ENCODE results near the gene PTPRU.
"Not testable (repeated sequence)": the region's sequence is repeated elsewhere in the genome, so short reads cannot be mapped to it uniquely, and the experiment has no call there.

The PTPRU gene

DNA sequence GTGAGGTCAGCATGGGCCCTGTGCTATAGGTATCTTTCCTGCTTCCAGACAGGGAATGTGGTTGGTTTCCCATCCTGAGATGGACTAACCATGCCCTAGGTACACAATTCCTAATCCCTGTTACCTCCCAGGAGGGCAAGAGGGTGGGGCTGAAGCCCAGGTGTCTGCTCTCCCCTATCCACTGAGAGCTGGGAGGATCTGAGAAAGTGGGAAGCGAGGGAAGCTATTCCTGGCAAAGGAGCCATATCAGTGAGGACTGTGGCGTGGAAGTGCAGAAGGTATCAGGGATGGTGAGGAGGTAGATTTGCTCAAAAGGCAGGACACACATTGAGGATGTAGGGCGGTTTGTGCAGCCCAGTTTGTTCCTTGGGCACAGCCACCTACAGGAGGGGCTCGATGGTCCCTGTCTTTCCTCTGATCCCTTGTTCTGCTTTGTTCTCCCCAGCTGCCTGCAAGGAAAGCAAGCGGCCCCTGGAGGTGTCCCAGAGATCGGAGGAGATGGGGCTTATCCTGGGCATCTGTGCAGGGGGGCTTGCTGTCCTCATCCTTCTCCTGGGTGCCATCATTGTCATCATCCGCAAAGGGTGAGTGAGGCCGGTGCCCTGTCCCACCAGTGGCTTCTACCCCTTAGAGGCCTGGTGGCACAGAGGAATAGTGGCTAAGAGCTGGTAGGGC, 48.1 kb downstream of the PTPRU start:
- no peak overlapping the region for H3K27ac ChIP-seq
- no peak for DNase-seq (ENCODE audit: low read depth, low spot score)

DNA sequence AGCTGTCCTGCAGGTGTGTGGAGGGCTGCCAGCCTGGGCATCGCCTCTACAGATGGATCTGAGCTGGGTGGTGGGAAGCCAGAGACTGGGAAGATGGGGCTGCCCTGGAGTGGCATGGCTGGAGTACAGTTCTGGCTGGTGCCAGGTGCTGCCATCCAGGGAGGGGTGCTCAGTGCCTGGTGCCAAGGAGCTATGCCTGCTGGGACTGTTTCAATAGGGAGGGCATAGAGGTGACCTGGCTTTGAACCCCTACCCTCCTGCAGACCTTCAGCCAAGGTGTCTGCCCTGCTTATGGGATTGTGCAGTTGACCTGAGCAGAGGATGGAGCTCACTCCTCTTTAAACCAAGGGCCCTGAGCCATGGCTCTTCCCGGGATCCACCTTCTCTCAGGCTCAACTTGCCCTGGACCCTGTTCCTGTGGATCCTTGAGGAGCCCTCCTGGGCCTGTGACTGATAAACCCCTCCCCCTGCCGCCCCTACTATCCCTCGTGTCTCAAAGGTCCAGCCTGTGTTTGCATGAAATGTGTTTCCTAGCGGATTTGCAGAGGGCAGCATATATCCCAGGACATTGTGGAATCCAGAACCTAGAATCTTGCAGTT, 48.7 kb downstream of the PTPRU start:
- DNase-seq (ENCODE audit: low read depth, low spot score), result no peak

GRCh38 chr1:29285771-29286170, 49.4 kb downstream of the PTPRU start:
- H3K27ac ChIP-seq, result no peak overlapping the region
- DNase-seq (ENCODE audit: low read depth, low spot score), result no peak

More for the DNA sequence above, 48.7 kb downstream of the PTPRU start:
- no peak overlapping the region for H3K27ac ChIP-seq

DNA sequence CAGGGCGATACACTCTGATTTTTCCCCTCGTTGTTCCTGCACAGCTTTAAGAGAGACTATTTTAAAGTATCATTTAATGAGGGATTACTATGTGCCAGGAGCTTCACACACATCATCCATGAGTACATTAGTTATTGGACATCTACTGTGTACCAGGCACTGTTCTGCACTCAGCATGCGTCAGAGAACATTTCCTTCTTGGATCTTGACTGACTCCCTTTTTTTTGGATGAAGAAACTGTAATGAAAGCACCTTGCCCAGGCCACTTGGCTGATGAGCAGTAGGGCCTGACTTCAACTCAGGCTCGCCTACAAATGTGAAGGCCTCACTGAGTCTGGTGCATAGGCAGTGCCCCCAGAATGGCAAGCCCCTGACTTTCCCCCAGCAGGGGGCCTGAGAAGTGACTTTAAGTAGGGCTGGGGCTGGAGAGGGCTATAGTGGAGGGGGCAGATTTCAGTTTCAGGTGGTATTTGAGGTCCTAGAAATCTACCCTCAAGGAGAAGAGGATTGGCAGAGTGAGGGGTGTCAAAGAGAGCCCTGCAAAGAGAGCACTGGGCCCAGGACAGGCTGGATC, 50.0 kb downstream of the PTPRU start:
- no peak overlapping the region for H3K27ac ChIP-seq
- DNase-seq (ENCODE audit: low read depth, low spot score), result no peak

GRCh38 chr1:29289493-29289892, 53.2 kb downstream of the PTPRU start:
- no peak overlapping the region for H3K27ac ChIP-seq
- DNase-seq (ENCODE audit: low read depth, low spot score), result no peak

GRCh38 chr1:29290414-29290985, 54.2 kb downstream of the PTPRU start:
- no peak overlapping the region for H3K27ac ChIP-seq
- no peak for DNase-seq (ENCODE audit: low read depth, low spot score)

DNA sequence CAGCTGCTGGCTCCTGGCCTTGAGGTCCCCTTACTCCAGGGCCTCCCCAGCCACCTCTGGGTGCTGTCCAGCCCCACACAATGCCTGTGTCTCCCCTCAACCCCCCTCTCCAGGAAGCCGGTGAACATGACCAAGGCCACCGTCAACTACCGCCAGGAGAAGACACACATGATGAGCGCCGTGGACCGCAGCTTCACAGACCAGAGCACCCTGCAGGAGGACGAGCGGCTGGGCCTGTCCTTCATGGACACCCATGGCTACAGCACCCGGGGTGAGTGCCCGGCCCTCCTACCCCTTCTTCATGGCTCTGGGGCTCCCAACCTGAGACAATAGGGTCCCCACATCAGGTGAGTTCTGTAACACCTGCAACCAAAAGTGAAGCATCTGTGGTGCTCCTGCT, 55.4 kb downstream of the PTPRU start:
- no peak overlapping the region for H3K27ac ChIP-seq
- DNase-seq (ENCODE audit: low read depth, low spot score), result no peak

DNA sequence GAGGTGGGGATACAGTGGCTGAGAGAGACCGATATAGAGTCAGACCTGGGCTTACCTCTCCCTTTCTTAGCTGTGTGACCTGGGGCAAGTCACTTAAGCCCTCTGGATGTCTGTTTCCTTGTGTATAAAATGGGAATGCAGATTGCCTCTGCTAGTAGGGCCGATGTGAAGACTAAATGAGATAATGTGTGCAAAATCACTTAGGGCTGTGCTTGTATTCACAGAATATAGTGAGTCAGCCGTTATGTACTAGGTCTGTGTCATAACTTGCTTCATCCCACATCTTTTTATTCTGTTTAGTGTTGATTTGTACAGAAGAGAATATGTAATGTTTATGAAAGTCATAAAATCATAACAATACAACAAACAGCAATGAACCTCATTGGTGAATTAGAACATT, 56.0 kb downstream of the PTPRU start:
- no peak overlapping the region for H3K27ac ChIP-seq
- DNase-seq (ENCODE audit: low read depth, low spot score), result no peak

DNA sequence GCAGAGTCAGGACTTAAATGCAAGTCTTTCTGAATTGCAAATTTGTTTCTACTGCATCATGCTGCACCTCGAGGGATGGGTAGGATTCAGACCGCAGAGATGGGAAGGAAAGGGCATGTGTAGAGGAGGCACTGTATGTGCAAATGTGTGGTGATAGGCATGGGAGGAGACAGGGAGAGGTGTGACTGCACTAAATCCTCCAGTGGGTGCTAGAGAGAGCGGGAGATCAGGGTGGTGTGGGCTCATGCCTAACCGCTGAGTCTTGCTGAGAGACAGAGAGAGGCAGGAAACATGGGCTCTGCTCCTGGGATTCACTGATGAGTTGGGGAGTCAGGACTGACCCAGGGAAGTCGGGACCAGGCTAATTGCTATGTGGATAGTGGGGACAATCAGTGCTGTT, 61.1 kb downstream of the PTPRU start:
- no peak for DNase-seq (ENCODE audit: low read depth, low spot score)
- no peak overlapping the region for H3K27ac ChIP-seq

DNA sequence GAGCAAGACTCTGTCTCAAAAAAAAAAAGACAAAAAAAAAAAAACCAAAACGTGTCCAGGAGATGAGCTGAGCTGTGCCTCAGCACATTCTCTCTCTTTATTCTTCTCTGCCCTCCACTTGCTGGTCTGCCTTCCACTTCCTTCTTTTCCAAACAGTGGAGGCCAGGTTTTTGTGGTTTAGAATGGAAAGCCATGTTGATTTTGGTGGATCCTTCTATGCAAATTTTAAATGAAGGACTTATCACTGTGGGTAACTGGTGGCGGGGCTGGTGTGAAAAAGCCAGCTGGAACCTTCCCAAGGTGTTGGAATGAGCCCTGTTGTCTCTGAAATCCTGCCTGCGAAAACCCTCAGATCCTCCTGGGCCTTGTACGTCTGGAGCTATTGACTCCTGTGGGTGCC, 61.9 kb downstream of the PTPRU start:
- DNase-seq (ENCODE audit: low read depth, low spot score), result no peak
- no peak overlapping the region for H3K27ac ChIP-seq

GRCh38 chr1:29299446-29299845, 63.1 kb downstream of the PTPRU start:
- no peak for DNase-seq (ENCODE audit: low read depth, low spot score)

GRCh38 chr1:29301732-29302131, 65.4 kb downstream of the PTPRU start:
- DNase-seq (ENCODE audit: low read depth, low spot score), result not testable (repeated sequence)

More at GRCh38 chr1:29299446-29299845, 63.1 kb downstream of the PTPRU start:
- no peak overlapping the region for H3K27ac ChIP-seq

DNA sequence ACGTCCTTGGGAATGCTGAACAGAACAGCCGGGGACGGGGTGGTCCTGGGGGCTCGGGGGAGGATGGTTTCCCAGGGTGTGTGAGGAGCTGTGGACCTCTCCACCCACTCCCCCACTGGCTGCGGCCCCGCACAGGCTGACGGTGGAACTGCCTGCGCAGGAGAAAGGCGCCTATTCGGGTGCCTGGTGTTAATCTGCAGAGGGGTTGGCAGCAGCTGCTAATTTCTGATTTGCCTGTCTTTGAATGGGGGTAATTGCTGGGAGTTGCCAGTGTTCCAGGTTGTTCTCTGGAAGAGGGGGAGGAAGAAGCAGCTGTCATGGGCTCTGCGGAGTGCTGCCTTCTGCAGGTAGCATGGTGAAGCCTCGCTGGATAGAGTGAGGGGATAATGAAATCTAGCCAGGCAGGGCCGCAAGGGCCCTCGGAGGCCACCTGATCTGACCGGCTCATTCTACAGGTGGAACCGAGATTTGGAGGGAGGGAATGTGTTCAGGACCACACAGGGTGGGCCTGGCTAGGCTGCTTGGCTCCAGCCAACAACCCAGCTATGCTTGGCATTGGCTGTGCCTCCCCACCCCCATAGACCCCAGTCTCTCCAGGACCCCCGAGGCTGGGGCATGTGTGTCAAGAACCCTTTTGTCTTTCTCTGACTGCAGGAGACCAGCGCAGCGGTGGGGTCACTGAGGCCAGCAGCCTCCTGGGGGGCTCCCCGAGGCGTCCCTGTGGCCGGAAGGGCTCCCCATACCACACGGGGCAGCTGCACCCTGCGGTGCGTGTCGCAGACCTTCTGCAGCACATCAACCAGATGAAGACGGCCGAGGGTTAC, 67.1 kb downstream of the PTPRU start:
- no peak for DNase-seq (ENCODE audit: low read depth, low spot score)

More at GRCh38 chr1:29301732-29302131, 65.4 kb downstream of the PTPRU start:
- not testable (repeated sequence) for H3K27ac ChIP-seq

DNA sequence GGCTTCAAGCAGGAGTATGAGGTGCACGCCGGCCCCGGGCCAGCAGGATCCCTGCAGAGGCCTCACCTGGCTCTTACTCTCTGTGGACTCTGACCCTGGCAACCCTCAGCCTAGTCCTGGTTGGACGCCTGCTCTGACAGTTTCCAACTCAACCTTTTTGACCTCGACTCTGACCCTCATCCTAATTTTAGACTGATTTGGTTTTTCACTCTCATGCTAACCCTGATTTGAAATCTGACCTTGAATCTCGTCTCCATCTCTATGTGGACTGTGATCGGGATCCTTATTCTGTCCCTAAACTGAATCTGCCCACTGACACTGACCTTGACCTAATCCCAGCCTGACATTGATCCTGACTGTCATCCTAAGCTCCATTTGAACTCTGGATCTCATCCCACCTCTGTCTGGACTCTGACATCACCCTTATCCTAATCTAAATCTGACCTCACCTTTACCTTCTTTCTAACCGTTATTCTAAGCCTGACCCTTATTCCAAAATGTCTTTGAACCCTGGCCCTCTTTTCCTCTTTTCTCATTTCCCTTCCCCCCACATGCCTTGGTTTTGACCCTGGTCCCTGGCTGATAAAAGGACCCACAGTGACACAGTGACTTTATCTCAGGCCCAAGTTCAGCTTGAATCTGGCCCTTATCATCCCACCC, 67.8 kb downstream of the PTPRU start:
- no peak for DNase-seq (ENCODE audit: low read depth, low spot score)
- H3K27ac ChIP-seq, result no peak overlapping the region

More for the DNA sequence above, 67.1 kb downstream of the PTPRU start:
- no peak overlapping the region for H3K27ac ChIP-seq

- no peak overlapping the region for H3K27ac ChIP-seq
- DNase-seq (ENCODE audit: low read depth, low spot score), result no peak
Measured at GRCh38 chr1:29305943-29306342, 69.6 kb downstream of the PTPRU start.

- no peak overlapping the region for H3K27ac ChIP-seq
- DNase-seq (ENCODE audit: low read depth, low spot score), result no peak
Measured at GRCh38 chr1:29306471-29307140, 70.3 kb downstream of the PTPRU start.

DNA sequence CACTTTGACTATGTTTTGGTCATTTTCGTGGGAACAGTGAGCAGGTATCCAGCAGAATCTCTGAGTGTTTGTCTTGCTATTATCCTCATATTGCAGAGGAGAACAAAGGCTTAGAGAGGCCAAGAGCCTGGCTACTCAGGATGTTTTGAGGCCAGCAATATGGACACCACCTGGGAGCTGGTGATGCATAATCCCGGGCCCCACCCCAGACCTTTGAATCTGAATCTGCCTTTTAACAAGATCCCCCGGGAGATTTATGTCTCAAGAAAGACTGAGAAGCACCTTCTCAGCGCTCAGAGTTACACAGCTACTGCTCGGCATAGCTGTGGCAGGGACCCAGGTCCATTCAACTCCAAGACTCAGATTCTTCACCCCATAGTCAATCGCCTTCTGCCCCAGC, 72.8 kb downstream of the PTPRU start:
- no peak for DNase-seq (ENCODE audit: low read depth, low spot score)

DNA sequence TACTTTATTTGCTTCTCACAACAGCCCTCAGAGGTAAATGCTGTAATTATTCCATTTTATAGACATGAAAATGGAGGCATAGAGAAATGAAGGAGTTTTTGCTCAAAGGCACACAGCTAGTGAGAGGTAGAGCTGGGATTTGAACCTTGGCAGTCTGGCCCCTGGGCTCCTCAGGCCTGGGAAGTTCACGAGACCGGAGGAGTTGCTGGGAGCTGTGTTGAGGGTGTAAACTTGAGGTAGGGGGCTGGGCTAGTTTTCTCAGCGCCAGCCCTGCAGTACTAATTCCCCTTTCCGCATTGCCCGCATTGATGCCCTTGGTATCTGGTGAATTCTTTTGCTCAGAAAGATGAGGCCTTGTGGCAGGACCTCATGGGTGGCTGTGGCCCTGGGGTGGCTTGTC, 73.3 kb downstream of the PTPRU start:
- H3K27ac ChIP-seq, result no peak overlapping the region
- DNase-seq (ENCODE audit: low read depth, low spot score), result no peak

More for the DNA sequence above, 72.8 kb downstream of the PTPRU start:
- no peak overlapping the region for H3K27ac ChIP-seq

GRCh38 chr1:29310616-29311180, 74.4 kb downstream of the PTPRU start:
- no peak for DNase-seq (ENCODE audit: low read depth, low spot score)

More at GRCh38 chr1:29310616-29311180, 74.4 kb downstream of the PTPRU start:
- H3K27ac ChIP-seq, result no peak overlapping the region

All from epithelial cell of prostate (primary cell).